OCI-LY1 (cell line): ENCODE data around the gene KCNJ1.

Source experiments
- H2AFZ ChIP-seq: fragments of 200-600 bp; sonication (generic), shearing (Covaris generic); 2 replicates; pipeline ENCODE4 v1.6.0; 2014; ENCODE audit warnings: antibody characterized with exemption, mild to moderate bottlenecking, low read length
- H3F3A ChIP-seq: fragments of 200-600 bp; sonication (generic), shearing (Covaris generic); 2 replicates; pipeline ENCODE4 v1.6.0; 2014; ENCODE audit warnings: mild to moderate bottlenecking, antibody characterized with exemption, low read length, moderate library complexity; ENCODE audit not compliant: insufficient read depth
- H3K27ac ChIP-seq: fragments of 200-600 bp; sonication (generic); 2 replicates; pipeline ENCODE4 v1.5.1; 2014; ENCODE audit warnings: low read length, mixed run types, mild to moderate bottlenecking, low read depth; ENCODE audit not compliant: poor library complexity, severe bottlenecking
- H3K27me3 ChIP-seq: fragments of 200-600 bp; sonication (generic); 2 replicates; pipeline ENCODE4 v1.6.0; 2014; ENCODE audit warnings: antibody characterized with exemption, mild to moderate bottlenecking, low read length, moderate library complexity; ENCODE audit not compliant: insufficient read depth
- H3K36me3 ChIP-seq: fragments of 200-600 bp; sonication (generic); 2 replicates; pipeline ENCODE4 v1.6.1; 2014; ENCODE audit warnings: mild to moderate bottlenecking, antibody characterized with exemption, low read length, moderate library complexity, mixed read lengths; ENCODE audit not compliant: insufficient read depth
- H3K4me1 ChIP-seq: fragments of 200-600 bp; sonication (generic); 2 replicates; pipeline ENCODE4 v1.5.1; 2014; ENCODE audit warnings: mild to moderate bottlenecking, low read length, moderate library complexity; ENCODE audit not compliant: insufficient read depth, severe bottlenecking
- H3K4me2 ChIP-seq: fragments of 200-600 bp; sonication (generic), shearing (Covaris generic); 2 replicates; pipeline ENCODE4 v1.6.1; 2014; ENCODE audit warnings: low read length
- H3K4me3 ChIP-seq: fragments of 200-600 bp; sonication (generic); 2 replicates; pipeline ENCODE4 v1.5.1; 2014; ENCODE audit warnings: low read length, low read depth, mild to moderate bottlenecking, mixed read lengths; ENCODE audit not compliant: poor library complexity, severe bottlenecking
- H3K79me2 ChIP-seq: fragments of 200-600 bp; shearing (Covaris generic); 2 replicates; pipeline ENCODE4 v1.6.1; 2016; ENCODE audit warnings: mixed run types, low read length, mixed read lengths; ENCODE audit not compliant: insufficient read depth
- H3K9ac ChIP-seq: fragments of 200-600 bp; sonication (generic), shearing (Covaris generic); 2 replicates; pipeline ENCODE4 v1.6.1; 2014; ENCODE audit warnings: mild to moderate bottlenecking, low read length, mixed read lengths
- H3K9me2 ChIP-seq: fragments of 200-600 bp; sonication (generic), shearing (Covaris generic); 2 replicates; pipeline ENCODE4 v1.6.1; 2014; ENCODE audit warnings: low read depth, mild to moderate bottlenecking, low read length, mixed read lengths
- H3K9me3 ChIP-seq: fragments of 200-600 bp; shearing (Covaris generic); 2 replicates; pipeline ENCODE4 v1.6.1; 2014; ENCODE audit warnings: low read length, mixed read lengths
- H4K20me1 ChIP-seq: fragments of 200-600 bp; sonication (generic), shearing (Covaris generic); 2 replicates; pipeline ENCODE4 v1.6.0; 2016; ENCODE audit warnings: mild to moderate bottlenecking, low read length; ENCODE audit not compliant: insufficient read depth
- EZH2 ChIP-seq: fragments of 200-600 bp; sonication (generic), shearing (Covaris generic); IDR thresholded peaks from 2 replicates; pipeline ENCODE4 v1.8.0; 2017; ENCODE audit warnings: borderline replicate concordance, mixed run types, mild to moderate bottlenecking, antibody characterized with exemption, low read length, moderate library complexity, mixed read lengths
- TF ChIP-seq, protein P1 (sequence below): fragments of 200-600 bp; sonication (generic), shearing (Covaris generic); IDR thresholded peaks from 2 replicates; pipeline ENCODE4 v1.5.1; 2017; ENCODE audit warnings: mild to moderate bottlenecking, antibody characterized with exemption, low read length, moderate library complexity, mixed read lengths

KCNJ1 gene

DNA sequence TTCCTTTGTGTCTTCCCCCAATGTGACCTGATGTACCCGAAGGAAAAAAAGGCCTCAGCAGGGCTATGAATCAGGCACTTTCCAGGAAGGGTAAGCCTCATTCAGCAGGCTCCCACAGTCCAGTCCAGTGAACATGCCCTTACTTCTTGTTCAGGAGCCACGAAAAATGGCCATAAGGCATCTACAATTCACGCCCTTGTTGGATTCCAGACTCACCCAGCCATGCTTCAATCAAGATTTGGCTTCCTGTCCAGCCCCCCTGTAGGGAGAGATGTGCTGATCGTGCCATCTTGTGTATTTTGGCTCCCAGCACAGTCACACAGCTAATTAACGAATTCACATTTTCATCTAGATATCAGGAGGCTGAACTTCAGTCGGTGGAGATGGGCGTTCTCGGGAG, 14.1 kb upstream of the KCNJ1 start:
- Histone ChIP-seq H2AFZ (no peak overlapping the region), H3K27ac (no peak overlapping the region), H3K9ac (no peak overlapping the region), H3K4me1 (no peaks in the 10 kb centered on the region), H3K9me3 (no peaks in the 10 kb centered on the region), H3K9me2 (no peaks in the 10 kb centered on the region), H3K4me2 (no peak overlapping the region), H4K20me1 (no peaks in the 10 kb centered on the region), H3K36me3 (no peaks in the 10 kb centered on the region), H3K79me2 (no peaks in the 10 kb centered on the region), H3K27me3 (no peaks in the 10 kb centered on the region), H3F3A (no peaks in the 10 kb centered on the region), H3K4me3 (no peak overlapping the region)
- TF ChIP-seq EZH2, result no peak
- TF ChIP-seq, protein P1, sequence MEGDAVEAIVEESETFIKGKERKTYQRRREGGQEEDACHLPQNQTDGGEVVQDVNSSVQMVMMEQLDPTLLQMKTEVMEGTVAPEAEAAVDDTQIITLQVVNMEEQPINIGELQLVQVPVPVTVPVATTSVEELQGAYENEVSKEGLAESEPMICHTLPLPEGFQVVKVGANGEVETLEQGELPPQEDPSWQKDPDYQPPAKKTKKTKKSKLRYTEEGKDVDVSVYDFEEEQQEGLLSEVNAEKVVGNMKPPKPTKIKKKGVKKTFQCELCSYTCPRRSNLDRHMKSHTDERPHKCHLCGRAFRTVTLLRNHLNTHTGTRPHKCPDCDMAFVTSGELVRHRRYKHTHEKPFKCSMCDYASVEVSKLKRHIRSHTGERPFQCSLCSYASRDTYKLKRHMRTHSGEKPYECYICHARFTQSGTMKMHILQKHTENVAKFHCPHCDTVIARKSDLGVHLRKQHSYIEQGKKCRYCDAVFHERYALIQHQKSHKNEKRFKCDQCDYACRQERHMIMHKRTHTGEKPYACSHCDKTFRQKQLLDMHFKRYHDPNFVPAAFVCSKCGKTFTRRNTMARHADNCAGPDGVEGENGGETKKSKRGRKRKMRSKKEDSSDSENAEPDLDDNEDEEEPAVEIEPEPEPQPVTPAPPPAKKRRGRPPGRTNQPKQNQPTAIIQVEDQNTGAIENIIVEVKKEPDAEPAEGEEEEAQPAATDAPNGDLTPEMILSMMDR, result no peak

DNA sequence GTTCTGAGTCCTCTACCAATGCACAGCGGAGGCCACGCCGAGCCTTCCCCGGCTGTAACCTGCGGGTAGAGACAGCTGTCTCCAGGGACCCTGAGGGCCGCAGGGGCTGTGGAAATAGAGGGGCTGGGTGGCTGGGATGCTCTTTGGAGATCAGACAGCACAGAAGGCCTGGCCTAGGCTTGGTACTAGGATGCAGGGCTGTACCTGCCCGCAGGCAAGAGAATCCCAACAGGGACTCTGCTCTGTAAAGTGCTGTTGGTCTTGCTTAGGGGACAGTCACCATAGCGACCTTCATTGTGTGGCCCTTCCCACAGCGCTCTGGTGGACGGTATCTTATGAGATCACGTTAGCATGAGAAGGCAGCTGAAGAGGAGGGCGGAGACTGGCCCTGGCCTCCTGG, 12.7 kb upstream of the KCNJ1 start:
- Histone ChIP-seq H3K27ac (no peak overlapping the region), H3K27me3 (no peaks in the 10 kb centered on the region), H3K9me3 (no peaks in the 10 kb centered on the region), H3K9me2 (no peaks in the 10 kb centered on the region), H3K4me2 (no peak overlapping the region), H3K79me2 (no peaks in the 10 kb centered on the region), H3K36me3 (no peaks in the 10 kb centered on the region), H3F3A (no peaks in the 10 kb centered on the region), H3K4me3 (no peak overlapping the region), H4K20me1 (no peaks in the 10 kb centered on the region), H3K9ac (no peak overlapping the region), H3K4me1 (no peaks in the 10 kb centered on the region), H2AFZ (no peak overlapping the region)
- no peak for TF ChIP-seq EZH2
- TF ChIP-seq, protein P1, result no peak

DNA sequence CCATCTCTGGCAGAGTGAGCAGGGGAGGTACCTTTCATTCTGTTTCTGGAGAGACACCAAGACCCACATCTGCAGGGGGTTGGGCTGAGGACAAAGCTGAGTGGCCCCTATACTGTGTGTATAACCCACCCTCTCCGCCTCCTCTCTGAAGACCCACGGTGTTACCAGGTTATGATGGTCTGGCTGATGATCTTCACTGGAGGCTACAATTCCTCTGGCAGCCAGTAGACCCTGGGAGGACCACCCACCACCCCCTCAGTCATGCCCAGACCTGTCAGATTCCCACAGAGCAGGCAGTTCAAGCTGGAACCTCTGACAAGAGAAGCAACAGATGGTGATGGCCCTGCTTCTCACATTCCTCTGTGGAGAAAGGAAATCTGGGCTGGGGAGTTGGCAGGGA, 11.4 kb upstream of the KCNJ1 start:
- Histone ChIP-seq H4K20me1 (no peaks in the 10 kb centered on the region), H3K4me2 (no peak overlapping the region), H3K4me3 (no peak overlapping the region), H3K9ac (no peak overlapping the region), H3K4me1 (no peaks in the 10 kb centered on the region), H3K36me3 (no peaks in the 10 kb centered on the region), H3K9me3 (no peaks in the 10 kb centered on the region), H2AFZ (no peak overlapping the region), H3K9me2 (no peaks in the 10 kb centered on the region), H3K79me2 (no peaks in the 10 kb centered on the region), H3K27ac (no peak overlapping the region), H3K27me3 (no peaks in the 10 kb centered on the region), H3F3A (no peaks in the 10 kb centered on the region)
- TF ChIP-seq, protein P1, result no peak
- TF ChIP-seq EZH2, result no peak
